ENCODE data around the gene TPM1.

DNA sequence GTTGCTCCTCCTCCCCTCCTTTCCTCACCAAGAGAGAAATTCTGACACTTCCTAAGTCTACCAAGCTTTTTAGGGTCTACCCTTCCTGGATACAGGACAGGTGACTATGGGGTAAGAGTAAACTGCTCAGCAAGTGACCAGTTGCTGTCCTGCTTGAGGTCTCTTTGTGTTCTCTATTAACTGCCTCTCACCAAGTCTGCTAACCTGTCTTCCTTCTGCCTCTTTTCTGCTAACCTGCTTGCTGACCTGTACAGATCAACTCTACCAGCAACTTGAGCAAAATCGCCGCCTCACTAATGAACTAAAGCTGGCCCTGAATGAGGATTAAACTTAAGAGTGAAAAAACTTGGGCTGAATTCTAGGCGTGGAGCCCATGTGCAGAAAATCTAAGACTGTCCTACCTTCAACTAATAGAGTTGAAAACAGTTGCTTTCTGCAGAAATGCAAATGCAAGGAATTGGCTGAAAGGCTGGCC lies 27.1 kb downstream of the TPM1 start:
- TF ChIP-seq NFXL1 (IDR thresholded peaks at IDR 0.05; ENCODE audit: borderline replicate concordance) (no peak), NFIC (IDR thresholded peaks at IDR 0.05; ENCODE audit: low read depth, low read length) (no peak), FOS (IDR thresholded peaks at IDR 0.05; ENCODE audit: borderline replicate concordance, extremely low read depth, insufficient read length) (no peak), ZNF384 (IDR thresholded peaks at IDR 0.05; ENCODE audit: borderline replicate concordance, low read depth, low read length) (no peak), KDM1A (IDR thresholded peaks at IDR 0.05; ENCODE audit: borderline replicate concordance) (no peak), MYC (IDR thresholded peaks at IDR 0.05; ENCODE audit: insufficient read depth, insufficient read length, insufficient replicate concordance, low read length, severe bottlenecking) (no peak), YY1 (IDR thresholded peaks at IDR 0.05; ENCODE audit: low read depth, low read length) (no peak), SPI1 (IDR thresholded peaks at IDR 0.05; ENCODE audit: borderline replicate concordance, insufficient read depth, low read depth, low read length) (no peak), CBFB (IDR thresholded peaks at IDR 0.05; ENCODE audit: low read depth) (no peak)
- TF ChIP-seq, protein P1, sequence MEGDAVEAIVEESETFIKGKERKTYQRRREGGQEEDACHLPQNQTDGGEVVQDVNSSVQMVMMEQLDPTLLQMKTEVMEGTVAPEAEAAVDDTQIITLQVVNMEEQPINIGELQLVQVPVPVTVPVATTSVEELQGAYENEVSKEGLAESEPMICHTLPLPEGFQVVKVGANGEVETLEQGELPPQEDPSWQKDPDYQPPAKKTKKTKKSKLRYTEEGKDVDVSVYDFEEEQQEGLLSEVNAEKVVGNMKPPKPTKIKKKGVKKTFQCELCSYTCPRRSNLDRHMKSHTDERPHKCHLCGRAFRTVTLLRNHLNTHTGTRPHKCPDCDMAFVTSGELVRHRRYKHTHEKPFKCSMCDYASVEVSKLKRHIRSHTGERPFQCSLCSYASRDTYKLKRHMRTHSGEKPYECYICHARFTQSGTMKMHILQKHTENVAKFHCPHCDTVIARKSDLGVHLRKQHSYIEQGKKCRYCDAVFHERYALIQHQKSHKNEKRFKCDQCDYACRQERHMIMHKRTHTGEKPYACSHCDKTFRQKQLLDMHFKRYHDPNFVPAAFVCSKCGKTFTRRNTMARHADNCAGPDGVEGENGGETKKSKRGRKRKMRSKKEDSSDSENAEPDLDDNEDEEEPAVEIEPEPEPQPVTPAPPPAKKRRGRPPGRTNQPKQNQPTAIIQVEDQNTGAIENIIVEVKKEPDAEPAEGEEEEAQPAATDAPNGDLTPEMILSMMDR (IDR thresholded peaks at IDR 0.05 in 2 of 3, conservative IDR thresholded peaks at IDR 0.05 in 1 of 3; ENCODE audit: control insufficient read depth in 2 of 3, extremely low read depth in 1 of 3, insufficient read depth in 1 of 3, low read depth in 3 of 3, low read length in 3 of 3), result no peak

All from GM12878 (cell line).